WTC11 (cell line): ENCODE data around the gene MAGEB3. TPM values are rescaled to one million over a fixed set of nuclear protein-coding genes. Genes with fewer than 3 reads are reported as not detected.

Experiments used
- ATAC-seq: fragments of 200-7000 bp; cut with Tn5 transposase; 2 replicates; pipeline ENCODE4 v1.10.0; 2021; ENCODE audit warnings: mild to moderate bottlenecking, moderate library complexity
- CTCF ChIA-PET: fragments of 300-600 bp; sonication (Branson Sonifier 250); formaldehyde crosslinking; loops from one replicate; lab custom pipeline; 2021; ENCODE audit warnings: antibody characterized with exemption; lab: Charles Lee
- POLR2A ChIA-PET: fragments of 350-600 bp; sonication (Branson Sonifier 250); formaldehyde crosslinking; loops from one replicate; lab custom pipeline; 2021; ENCODE audit warnings: antibody characterized with exemption; lab: Charles Lee
- DNase-seq: peaks from one replicate; pipeline ENCODE4 v3.0.0; 2021; ENCODE audit warnings: low spot score
- H3K27ac Mint-ChIP-seq: 2 replicates; pipeline ENCODE4 v1.8.0; 2021; ENCODE audit warnings: mixed read lengths
- H3K27me3 Mint-ChIP-seq: 2 replicates; pipeline ENCODE4 v1.8.0; 2021; ENCODE audit warnings: low read depth, mild to moderate bottlenecking, moderate library complexity, mixed read lengths
- H3K36me3 Mint-ChIP-seq: 2 replicates; pipeline ENCODE4 v1.8.0; 2021; ENCODE audit warnings: mixed read lengths
- H3K4me1 Mint-ChIP-seq: 2 replicates; pipeline ENCODE4 v1.8.0; 2022; ENCODE audit warnings: mixed read lengths
- H3K4me3 Mint-ChIP-seq: 2 replicates; pipeline ENCODE4 v1.8.0; 2021; ENCODE audit warnings: mild to moderate bottlenecking, moderate library complexity, mixed read lengths
- H3K9me3 Mint-ChIP-seq: 2 replicates; pipeline ENCODE4 v1.8.0; 2021; ENCODE audit warnings: mixed read lengths
- FOXP1 ChIP-seq: sonication (generic); formaldehyde crosslinking; IDR thresholded peaks from 2 replicates; pipeline ENCODE4 v1.8.0; 2022; ENCODE audit warnings: missing genetic modification reagents, mild to moderate bottlenecking, moderate library complexity, borderline replicate concordance
- GRHL2 ChIP-seq: fragments of 250-450 bp; sonication (Bioruptor Pico); IDR thresholded peaks from 2 replicates; pipeline ENCODE4 v1.8.0; 2022; ENCODE audit warnings: mild to moderate bottlenecking, moderate library complexity; ENCODE audit not compliant: insufficient replicate concordance, severe bottlenecking
- IRF1 ChIP-seq: sonication (generic); formaldehyde crosslinking; IDR thresholded peaks from 2 replicates; pipeline ENCODE4 v1.8.0; 2023; ENCODE audit warnings: missing genetic modification reagents
- JUN ChIP-seq: sonication (generic); formaldehyde crosslinking; IDR thresholded peaks from 2 replicates; pipeline ENCODE4 v1.8.0; 2023; ENCODE audit warnings: mild to moderate bottlenecking, missing genetic modification reagents
- NR3C1 ChIP-seq: sonication (generic); formaldehyde crosslinking; conservative IDR thresholded peaks from 2 replicates; pipeline ENCODE4 v1.8.1; 2023; ENCODE audit warnings: low read depth, mild to moderate bottlenecking, missing genetic modification reagents
- TEAD1 ChIP-seq: sonication (generic); formaldehyde crosslinking; IDR thresholded peaks from 2 replicates; pipeline ENCODE4 v1.8.0; 2022; ENCODE audit warnings: mild to moderate bottlenecking, missing genetic modification reagents
- ZMAT4 ChIP-seq: fragments of 250-450 bp; sonication (Bioruptor Pico); IDR thresholded peaks from 2 replicates; pipeline ENCODE4 v1.9.0; 2021; ENCODE audit warnings: mild to moderate bottlenecking
- total RNA-seq: library from RNA; stranded (reverse); gene quantifications from 3 replicates; pipeline ENCODE4 v1.2.3, GENCODE V29; 2021
- TF ChIP-seq, protein P1 (sequence below): sonication (generic); formaldehyde crosslinking; IDR thresholded peaks from 2 replicates; pipeline ENCODE4 v1.8.1; 2022; ENCODE audit warnings: mild to moderate bottlenecking, moderate library complexity, missing genetic modification reagents
- TF ChIP-seq, protein P2 (sequence below): sonication (generic); formaldehyde crosslinking; IDR thresholded peaks from 2 replicates; pipeline ENCODE4 v1.8.1; 2022; ENCODE audit warnings: low read depth, mild to moderate bottlenecking, moderate library complexity, missing genetic modification reagents, borderline replicate concordance

The MAGEB3 gene
- total RNA-seq, 1 experiment from 2014 or later = 0.11 TPM

- no peaks in the 10 kb centered on the region for H3K27me3 Mint-ChIP-seq
- ATAC-seq = no peak
- ChIA-PET POLR2A (no interaction called here), CTCF (no interaction called here)
- no peaks in the 10 kb centered on the region for H3K9me3 Mint-ChIP-seq
- no peaks in the 10 kb centered on the region for H3K4me1 Mint-ChIP-seq
- H3K27ac Mint-ChIP-seq = no peak overlapping the region
- H3K36me3 Mint-ChIP-seq = no peaks in the 10 kb centered on the region
- no peak for DNase-seq
- no peak overlapping the region for H3K4me3 Mint-ChIP-seq
- TF ChIP-seq, protein P1, sequence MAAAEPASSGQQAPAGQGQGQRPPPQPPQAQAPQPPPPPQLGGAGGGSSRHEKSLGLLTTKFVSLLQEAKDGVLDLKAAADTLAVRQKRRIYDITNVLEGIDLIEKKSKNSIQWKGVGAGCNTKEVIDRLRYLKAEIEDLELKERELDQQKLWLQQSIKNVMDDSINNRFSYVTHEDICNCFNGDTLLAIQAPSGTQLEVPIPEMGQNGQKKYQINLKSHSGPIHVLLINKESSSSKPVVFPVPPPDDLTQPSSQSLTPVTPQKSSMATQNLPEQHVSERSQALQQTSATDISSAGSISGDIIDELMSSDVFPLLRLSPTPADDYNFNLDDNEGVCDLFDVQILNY (CRISPR knock-in tag) = no peak
Observed at GRCh38 chrX:30282527-30282926, 52.1 kb downstream of the MAGEB3 start.

DNA sequence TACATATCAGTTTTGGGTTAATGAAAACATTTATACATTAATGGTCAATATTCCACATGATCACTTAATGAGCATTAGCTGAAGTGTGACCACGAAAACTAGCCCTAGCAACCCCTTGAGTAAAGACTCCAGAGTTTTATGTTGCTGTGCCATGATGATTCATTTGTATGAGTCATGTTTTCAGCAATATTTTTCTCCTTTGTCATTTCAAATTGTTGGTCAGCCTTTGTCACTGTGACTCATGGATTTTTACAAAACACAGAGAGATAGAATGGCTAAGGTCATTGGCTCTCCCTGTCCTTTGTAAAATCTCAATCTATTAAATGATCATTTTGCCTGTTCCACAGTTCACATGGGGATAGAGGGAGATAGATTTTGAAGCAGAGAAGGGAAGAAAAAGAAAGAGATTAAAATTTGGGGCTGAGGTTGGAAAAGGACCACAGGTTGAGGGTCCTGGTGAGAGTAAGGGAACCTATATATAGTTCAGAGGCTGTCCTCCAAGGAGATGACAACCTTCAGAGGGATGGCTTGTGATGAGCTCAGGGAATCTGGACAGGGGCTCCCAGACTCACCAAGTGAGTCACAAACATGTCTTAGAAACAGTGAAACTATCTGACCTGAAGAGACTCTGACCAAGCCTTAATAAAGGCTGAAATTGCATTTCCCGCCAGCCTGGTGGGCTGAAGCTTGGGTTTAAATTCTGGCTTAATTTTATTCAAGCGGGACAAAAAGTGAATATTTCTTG lies 53.2 kb downstream of the MAGEB3 start:
- TF ChIP-seq JUN (CRISPR knock-in tag) (no peak), TEAD1 (no peak), GRHL2 (CRISPR knock-in tag) (no peak), ZMAT4 (CRISPR knock-in tag) (no peak), IRF1 (CRISPR knock-in tag) (no peak), NR3C1 (CRISPR knock-in tag) (no peak), FOXP1 (CRISPR knock-in tag) (no peak)
- TF ChIP-seq, protein P2, sequence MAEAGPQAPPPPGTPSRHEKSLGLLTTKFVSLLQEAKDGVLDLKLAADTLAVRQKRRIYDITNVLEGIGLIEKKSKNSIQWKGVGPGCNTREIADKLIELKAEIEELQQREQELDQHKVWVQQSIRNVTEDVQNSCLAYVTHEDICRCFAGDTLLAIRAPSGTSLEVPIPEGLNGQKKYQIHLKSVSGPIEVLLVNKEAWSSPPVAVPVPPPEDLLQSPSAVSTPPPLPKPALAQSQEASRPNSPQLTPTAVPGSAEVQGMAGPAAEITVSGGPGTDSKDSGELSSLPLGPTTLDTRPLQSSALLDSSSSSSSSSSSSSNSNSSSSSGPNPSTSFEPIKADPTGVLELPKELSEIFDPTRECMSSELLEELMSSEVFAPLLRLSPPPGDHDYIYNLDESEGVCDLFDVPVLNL (CRISPR knock-in tag) = no peak
- TF ChIP-seq, all 79 proteins: peak for 0
- DNase-seq = no peak
- no peak overlapping the region for H3K27ac Mint-ChIP-seq

More for the DNA sequence above, 53.2 kb downstream of the MAGEB3 start:
- H3K4me3 Mint-ChIP-seq = no peak overlapping the region
- no peaks in the 10 kb centered on the region for H3K36me3 Mint-ChIP-seq
- H3K27me3 Mint-ChIP-seq = no peaks in the 10 kb centered on the region
- no peak for ATAC-seq
- H3K4me1 Mint-ChIP-seq = no peaks in the 10 kb centered on the region
- CTCF ChIA-PET = no interaction called here
- POLR2A ChIA-PET = no interaction called here
- H3K9me3 Mint-ChIP-seq = no peaks in the 10 kb centered on the region

Other genes with a start within 250 kb of the MAGEB3 start
- gene MAGEB2, start 15.1 kb upstream of the MAGEB3 start, total RNA-seq = 0.21 to 0.35 TPM (median 0.23 TPM) in 3 replicates
- gene MAGEB4, start 11.3 kb downstream of the MAGEB3 start, total RNA-seq = not detected in 3 replicates
- 0.09 to 0.22 TPM in 2 of 3 replicates, not detected in the other for gene MAGEB1, start 16.5 kb downstream of the MAGEB3 start, total RNA-seq
- 0.09 to 0.20 TPM in 2 of 3 replicates, not detected in the other for gene NR0B1, start 78.7 kb downstream of the MAGEB3 start, total RNA-seq